Spleen (tissue), 7 donors: ENCODE measurements around the gene AFAP1.

Experiments used
- CTCF ChIP-seq, 11 experiments: fragments of 200-600 bp in 7 of 11; fragments of 450-650 bp in 4 of 11; sonication (generic) in 4 of 11; IDR thresholded peaks in 8 of 11; conservative IDR thresholded peaks in 3 of 11; 1 replicate in 7 of 11; 2 replicates in 4 of 11; pipeline versions ENCODE4 v1.4.0 to v1.8.0; 2016 to 2021; ENCODE audit warnings: antibody characterized with exemption in 11 of 11, inconsistent platforms in 4 of 11, mild to moderate bottlenecking in 1 of 11
- POLR2A ChIP-seq, 3 donors: fragments of 450-650 bp; IDR thresholded peaks; one replicate each; pipeline ENCODE4 v1.5.1; 2017; ENCODE audit warnings: antibody characterized with exemption in 3 of 3, mild to moderate bottlenecking in 1 of 3
- donor health status: DM: no; HTN: no; CAD: no; lungs with moderate emphysema.
- donor health status: DM: no; HTN: no; CAD: no.
- donor health status: DM: no; HTN: no; CAD: no.

- TF ChIP-seq CTCF (IDR thresholded peaks at IDR 0.05 in 8 of 11, conservative IDR thresholded peaks at IDR 0.05 in 3 of 11): no peak
- no peak for TF ChIP-seq POLR2A (IDR thresholded peaks at IDR 0.05)
These were observed 149.6 kb downstream of the AFAP1 start for GRCh38 chr4:7790023-7790422.
